NCI-H187 (cell line): Measurements from ENCODE around the gene SLC24A3.

Experiments used
- DNase-seq, 2 experiments: peaks; one replicate each; lab custom pipeline; 2025; lab: John Stamatoyannopoulos, UW

The SLC24A3 gene

GRCh38 chr20:19302714-19303113, 90.3 kb downstream of the SLC24A3 start:
- no peak for DNase-seq

DNA sequence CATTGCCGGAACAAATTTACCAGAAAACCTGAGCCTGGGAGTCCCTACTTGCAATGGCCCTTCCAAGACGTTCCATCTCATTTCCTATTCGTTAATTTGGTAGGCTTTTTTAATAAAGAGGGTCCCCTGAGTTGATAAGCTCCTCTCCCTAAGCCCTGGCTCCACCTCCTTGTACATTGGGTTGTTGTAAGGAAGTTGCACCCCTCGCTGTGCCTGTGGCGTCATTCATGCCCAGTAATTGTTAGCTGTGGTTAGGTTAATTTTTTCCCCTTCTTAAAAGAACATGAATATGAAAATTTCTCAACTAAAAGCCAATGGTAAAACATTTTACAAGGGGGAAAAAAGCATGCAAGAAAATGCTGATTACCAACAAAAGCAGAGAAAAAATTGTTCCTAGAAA, 91.9 kb downstream of the SLC24A3 start:
- no peak for DNase-seq

GRCh38 chr20:19304886-19305415, 92.5 kb downstream of the SLC24A3 start:
- DNase-seq, result no peak

- no peak for DNase-seq
These were observed 95.7 kb downstream of the SLC24A3 start for GRCh38 chr20:19308146-19308545.

DNA sequence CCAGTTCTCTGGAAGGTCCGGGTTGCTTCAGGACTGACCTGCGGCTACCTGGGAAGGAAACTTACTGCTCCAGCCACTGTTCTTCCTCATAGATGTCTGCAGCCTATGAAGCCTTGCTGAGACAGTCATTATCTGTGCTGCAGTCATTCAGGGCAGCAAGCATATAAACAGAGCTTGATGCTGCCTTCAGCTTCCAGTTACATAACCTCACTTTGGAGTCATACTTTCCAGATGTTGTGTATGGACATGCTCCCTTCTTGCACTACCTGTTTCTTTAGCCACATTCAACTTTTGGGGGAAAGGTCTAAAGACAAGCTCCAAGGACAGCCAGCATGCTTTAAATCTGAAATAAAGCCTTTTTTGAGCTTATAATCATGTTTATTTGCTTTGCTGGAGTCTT, 98.1 kb downstream of the SLC24A3 start:
- DNase-seq, result no peak

- DNase-seq, result no peak
These were observed 101.1 kb downstream of the SLC24A3 start for GRCh38 chr20:19313342-19314069.

GRCh38 chr20:19314621-19315020, 102.2 kb downstream of the SLC24A3 start:
- DNase-seq, result no peak

DNA sequence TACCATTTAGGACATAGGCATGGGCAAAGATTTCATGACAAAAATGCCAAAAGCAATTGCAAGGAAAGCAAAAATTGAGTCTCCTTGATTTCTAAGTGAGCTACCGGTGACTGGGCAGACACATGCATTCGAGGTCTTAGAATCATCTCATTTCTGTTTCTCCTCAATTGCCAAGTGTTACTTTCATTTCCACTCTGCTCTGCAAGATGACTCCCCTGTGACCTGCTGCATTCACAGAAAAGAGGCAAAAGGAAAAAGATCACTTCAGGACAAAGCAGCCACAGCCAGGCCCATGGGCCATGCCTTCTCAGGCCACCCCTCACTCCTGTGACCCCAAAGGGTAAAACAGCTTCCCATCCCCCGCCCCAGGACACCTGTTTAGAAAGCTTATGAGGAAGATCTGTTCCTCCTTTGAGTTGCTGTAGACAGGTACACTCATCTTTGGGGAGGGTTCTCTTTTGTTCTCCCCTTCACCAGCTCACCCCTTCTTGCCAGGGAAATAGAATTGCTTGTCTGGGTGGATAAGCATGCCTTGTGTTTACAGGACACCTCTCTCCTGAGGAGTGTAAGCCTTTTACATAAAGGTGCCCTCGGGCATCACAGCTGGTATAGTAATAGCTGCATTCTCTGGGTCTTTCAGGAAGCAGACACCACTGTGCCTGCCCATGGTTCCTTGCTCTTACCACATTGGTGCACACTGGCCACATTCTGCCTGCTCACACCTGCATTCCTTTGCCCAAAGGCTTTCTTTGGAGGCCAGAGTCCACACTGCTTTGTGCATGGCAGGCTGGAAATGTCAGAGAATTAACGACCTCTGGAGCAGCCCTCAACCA, 105.0 kb downstream of the SLC24A3 start:
- DNase-seq, result no peak

DNA sequence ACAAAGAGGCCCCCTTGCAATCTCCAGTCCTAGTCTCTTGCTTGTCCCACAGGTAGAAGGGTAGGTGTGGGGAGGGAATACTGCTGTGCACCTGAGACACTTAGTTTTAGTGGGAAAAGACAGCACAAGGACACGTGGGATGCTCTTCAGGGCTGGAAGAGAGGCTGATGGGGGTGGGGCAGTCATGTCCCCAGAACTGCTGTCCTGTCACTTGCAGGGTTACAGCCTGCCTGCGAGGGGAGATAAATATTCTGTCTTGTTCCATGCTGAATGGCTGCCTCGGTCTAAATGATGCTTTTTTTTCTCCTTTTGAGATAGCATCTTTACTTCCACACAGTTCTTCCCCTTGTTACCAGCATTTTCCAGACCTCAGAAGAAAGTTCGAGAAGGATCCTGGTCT, 106.2 kb downstream of the SLC24A3 start:
- no peak for DNase-seq

- DNase-seq, result no peak
These were observed 107.6 kb downstream of the SLC24A3 start for GRCh38 chr20:19320005-19320404.

DNA sequence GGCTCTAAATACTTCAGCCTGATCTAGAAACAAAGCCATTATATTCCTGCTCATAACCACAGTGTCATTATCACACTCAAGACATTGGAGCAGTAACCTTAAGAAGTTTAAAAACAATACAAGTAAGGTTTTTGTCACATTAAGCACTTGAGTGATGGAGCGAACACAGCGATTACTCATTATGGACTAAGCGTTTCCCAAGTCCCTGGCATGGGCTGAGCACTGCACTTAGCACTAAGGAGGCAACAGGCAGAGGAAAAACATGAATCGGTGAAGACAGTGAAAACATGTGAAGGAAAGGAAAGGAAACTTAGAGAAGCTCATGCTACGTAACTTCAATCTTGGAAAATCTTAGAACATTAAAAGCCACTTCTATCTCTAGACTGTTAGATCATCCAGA, 108.7 kb downstream of the SLC24A3 start:
- no peak for DNase-seq

- DNase-seq, result no peak
These were observed 109.9 kb downstream of the SLC24A3 start for GRCh38 chr20:19322061-19322985.

GRCh38 chr20:19327401-19327800, 115.0 kb downstream of the SLC24A3 start:
- peak; percentile 38 to 61 for DNase-seq

GRCh38 chr20:19328676-19329075, 116.2 kb downstream of the SLC24A3 start:
- no peak for DNase-seq

DNA sequence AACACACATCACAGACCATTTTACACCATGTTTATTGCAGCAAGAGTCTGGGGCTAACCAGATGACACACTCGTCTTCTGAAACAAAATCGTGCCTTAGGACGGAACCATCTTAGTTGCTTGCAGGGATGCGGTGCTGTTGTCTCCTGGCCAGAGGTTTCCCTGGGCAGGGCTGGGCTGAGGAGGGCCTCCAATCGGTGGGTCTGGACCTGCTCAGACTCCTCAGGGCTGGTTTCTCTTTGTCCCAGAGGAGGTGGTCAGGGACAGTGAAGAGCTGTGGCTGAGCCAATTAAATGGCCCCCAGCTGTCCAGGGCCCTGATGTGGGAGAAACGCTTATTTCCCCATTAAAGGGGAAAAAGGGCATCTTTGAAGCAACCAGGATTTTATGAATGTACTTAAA, 117.6 kb downstream of the SLC24A3 start:
- DNase-seq, result no peak

DNA sequence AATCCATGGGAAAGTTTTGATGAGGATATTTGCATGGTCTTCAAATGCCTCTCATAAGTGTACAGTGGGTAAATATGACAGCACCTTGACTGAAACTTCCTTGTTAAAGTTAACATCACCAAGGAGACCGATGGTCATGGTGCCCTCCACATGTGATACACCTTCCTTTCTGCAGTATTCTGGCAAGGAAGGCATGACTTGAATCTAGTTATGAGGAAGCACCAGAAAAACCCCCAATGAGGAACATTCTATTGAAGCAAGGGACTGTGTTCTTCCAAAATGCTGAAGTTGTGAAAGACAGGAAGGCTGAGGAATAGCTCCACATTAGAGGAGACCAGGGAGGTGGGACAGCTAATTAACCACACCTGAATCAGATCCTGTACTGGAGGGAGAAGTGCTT, 118.3 kb downstream of the SLC24A3 start:
- DNase-seq, result no peak

- no peak for DNase-seq
These were observed 121.1 kb downstream of the SLC24A3 start for GRCh38 chr20:19333563-19333962.

- DNase-seq, result no peak
These were observed 122.9 kb downstream of the SLC24A3 start for GRCh38 chr20:19335341-19335740.

- DNase-seq, result no peak
These were observed 123.5 kb downstream of the SLC24A3 start for GRCh38 chr20:19335916-19336315.

DNA sequence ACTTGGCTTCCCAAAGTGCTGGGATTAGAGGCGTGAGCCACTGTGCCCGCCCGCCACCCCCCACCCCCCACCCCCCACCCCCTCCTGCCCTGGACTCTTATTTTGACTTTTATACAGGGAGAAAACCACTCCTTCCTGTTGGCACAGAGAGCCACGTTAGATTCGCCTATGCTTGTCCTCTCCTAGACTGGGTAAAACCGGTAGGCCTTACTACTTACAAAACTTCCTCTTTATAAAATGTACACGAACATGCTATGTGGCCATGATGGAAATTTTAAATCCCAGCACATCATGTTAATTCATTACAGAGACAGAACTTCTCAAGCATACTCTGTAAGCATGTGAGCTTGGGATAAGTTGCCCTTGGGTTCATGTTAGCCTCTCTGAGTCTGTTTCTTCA, 124.2 kb downstream of the SLC24A3 start:
- DNase-seq, result no peak

GRCh38 chr20:19338380-19338779, 125.9 kb downstream of the SLC24A3 start:
- DNase-seq, result no peak

DNA sequence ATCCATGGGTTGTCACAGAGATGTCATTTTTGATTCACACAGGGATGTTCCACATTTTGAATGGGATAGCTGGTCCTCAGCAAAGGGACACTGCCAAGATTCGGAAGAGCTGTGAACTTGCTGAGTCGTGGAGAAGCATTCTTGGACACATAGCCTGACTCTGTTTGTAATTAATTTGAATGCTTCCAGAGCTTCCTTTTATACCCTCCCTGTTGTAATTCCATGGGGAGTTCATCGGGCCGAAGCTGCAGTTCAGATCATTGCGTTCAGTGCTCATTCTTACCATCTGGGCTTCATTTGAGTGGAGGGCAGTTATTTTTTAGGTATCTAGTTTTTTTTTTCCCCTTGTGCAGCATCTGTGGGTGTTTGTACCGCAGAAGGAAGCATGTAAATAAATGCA, 126.5 kb downstream of the SLC24A3 start:
- no peak for DNase-seq
